ENCODE results near the gene SNX21.

Gene SNX21

DNA sequence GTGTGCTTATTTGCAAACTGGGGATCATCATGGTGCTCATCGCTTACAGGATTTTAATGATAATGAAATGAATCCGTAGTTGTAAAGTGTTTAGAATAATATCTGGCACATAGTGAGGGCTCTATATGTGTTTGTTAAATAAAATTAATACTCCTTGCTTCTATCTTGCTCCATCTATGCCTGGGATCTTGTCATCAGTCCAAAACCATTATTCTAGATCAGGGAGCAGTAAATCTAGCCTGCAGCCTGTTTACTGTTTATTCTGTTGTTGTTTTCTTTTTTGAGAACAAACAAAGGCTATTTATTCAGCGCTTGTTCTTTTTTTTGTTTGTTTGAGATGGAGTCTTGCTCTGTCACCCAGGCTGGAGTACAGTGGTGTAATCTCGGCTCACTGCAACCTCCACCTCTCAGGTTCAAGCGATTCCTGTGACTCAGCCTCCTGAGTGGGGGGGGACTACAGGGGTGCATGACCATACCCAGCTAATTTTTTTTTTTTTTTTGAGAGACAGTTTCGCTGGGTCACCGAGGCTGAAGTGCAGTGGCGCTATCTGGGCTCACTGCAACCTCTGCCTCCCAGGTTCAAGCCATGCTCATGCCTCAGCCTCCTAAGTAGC lies 15.5 kb downstream of the SNX21 start:
- H3K4me1 Mint-ChIP-seq (ENCODE audit: low read depth in 2 of 2), result peaks cover 0 to 9% of the 10 kb centered on the region in 2 donors
- H3K36me3 Mint-ChIP-seq (ENCODE audit: insufficient read depth), result peaks cover 55% of the 10 kb centered on the region
- DNase-seq (no peak), ATAC-seq (replicated peaks) (no peak)
- H3K9me3 Mint-ChIP-seq, result no peaks in the 10 kb centered on the region
- no peak overlapping the region for H3K4me3 Mint-ChIP-seq
- H3K27ac Mint-ChIP-seq, result no peak overlapping the region
- H3K27me3 Mint-ChIP-seq, result no peaks in the 10 kb centered on the region

DNA sequence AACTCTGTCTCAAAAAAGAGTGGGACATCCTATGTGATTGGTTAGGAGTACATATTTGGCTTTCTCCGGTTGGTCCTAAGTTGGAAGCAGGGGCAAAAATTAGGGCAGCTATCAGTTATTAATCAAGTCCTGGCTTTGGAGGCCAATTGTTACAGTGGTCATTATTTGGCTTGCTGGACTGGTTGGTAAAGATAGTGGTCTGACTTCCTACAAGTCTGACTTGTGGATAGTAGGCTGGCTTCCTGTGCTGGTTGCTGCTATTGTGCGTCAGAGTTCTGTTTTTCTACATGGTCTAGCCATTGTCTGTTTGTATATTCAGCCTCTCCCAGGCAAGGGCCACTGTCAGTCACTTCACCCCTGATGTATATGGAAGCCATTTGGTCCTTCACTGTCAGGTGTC lies 16.6 kb downstream of the SNX21 start:
- H3K9me3 Mint-ChIP-seq, result no peaks in the 10 kb centered on the region
- no peak overlapping the region for H3K27ac Mint-ChIP-seq
- no peaks in the 10 kb centered on the region for H3K27me3 Mint-ChIP-seq
- DNase-seq (no peak), ATAC-seq (replicated peaks) (no peak)
- peaks cover 49% of the 10 kb centered on the region for H3K36me3 Mint-ChIP-seq (ENCODE audit: insufficient read depth)
- peaks cover 4 to 9% of the 10 kb centered on the region in 2 donors for H3K4me1 Mint-ChIP-seq (ENCODE audit: low read depth in 2 of 2)
- no peak overlapping the region for H3K4me3 Mint-ChIP-seq

DNA sequence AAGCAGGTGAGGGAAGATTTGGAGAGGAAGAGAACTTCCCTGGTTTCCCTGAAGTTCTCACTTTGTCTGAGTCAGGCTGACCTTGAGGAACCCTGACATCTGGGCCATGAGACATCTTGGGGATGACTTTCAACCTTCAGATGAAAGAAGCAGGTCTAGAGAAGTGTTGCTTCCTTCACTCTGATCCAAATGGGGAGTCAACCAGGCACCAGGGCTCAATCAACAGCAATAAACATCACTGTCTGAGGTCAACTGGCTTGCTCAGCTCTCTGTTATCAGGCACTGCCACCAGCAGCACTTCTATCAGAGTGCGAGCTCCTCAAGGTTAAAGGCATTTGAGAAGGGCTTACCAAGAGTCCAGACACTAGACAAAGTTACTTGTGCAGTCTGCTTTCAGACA lies 17.3 kb downstream of the SNX21 start:
- no peak for ATAC-seq (replicated peaks)

DNA sequence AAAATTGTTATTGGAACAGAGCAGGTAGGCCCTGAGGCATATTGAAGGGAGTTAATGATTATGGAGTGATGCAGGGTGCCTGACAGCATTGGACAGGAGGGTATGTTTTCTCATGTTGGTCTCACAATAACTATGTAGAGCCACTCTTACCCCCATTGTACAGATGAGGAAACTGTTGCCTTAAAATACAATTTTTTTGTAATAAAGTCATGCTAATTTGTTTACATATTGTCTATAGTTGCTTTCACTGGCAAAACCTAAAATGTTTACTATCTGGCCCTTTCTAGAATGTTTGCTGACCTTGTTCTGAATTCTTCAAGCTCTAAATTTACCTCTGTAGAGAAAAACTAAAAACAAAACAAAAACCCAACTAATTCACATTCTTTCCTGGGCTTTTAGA lies 17.9 kb downstream of the SNX21 start:
- ATAC-seq (replicated peaks) (no peak), DNase-seq (no peak)
- Mint-ChIP-seq H3K4me3 (no peak overlapping the region), H3K36me3 (ENCODE audit: insufficient read depth) (peaks cover 42% of the 10 kb centered on the region), H3K27me3 (no peaks in the 10 kb centered on the region), H3K4me1 (ENCODE audit: low read depth in 2 of 2) (peaks cover 9 to 18% of the 10 kb centered on the region in 2 donors), H3K9me3 (no peaks in the 10 kb centered on the region), H3K27ac (no peak overlapping the region)

More for the DNA sequence above, 17.3 kb downstream of the SNX21 start:
- H3K27me3 Mint-ChIP-seq, result no peaks in the 10 kb centered on the region
- H3K4me3 Mint-ChIP-seq, result no peak overlapping the region
- DNase-seq, result no peak
- no peak overlapping the region for H3K27ac Mint-ChIP-seq
- H3K36me3 Mint-ChIP-seq (ENCODE audit: insufficient read depth), result peaks cover 44% of the 10 kb centered on the region
- H3K9me3 Mint-ChIP-seq, result no peaks in the 10 kb centered on the region
- peaks cover 5 to 12% of the 10 kb centered on the region in 2 donors for H3K4me1 Mint-ChIP-seq (ENCODE audit: low read depth in 2 of 2)

DNA sequence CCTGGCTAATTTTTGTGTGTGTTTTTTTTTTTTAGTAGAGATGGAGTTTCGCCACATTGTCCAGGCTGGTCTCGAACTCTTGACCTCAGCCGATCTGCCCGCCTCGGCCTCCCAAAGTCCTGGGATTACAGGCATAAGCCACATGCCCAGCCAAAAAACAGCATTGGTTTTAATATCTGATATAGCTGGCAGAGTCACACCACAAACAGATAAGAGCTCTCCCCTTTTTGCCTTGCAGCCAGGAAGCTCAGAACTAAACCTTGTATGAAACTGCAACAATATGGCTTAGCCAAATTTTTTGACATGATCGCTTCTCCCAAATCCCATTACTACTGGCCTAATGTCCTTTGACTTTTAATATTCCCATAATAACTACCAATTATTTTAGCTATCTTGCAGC lies 18.7 kb downstream of the SNX21 start:
- H3K27me3 Mint-ChIP-seq, result no peaks in the 10 kb centered on the region
- H3K4me3 Mint-ChIP-seq, result no peak overlapping the region
- DNase-seq (no peak), ATAC-seq (replicated peaks) (no peak)
- H3K4me1 Mint-ChIP-seq (ENCODE audit: low read depth in 2 of 2), result peaks cover 16 to 20% of the 10 kb centered on the region in 2 donors
- no peaks in the 10 kb centered on the region for H3K9me3 Mint-ChIP-seq
- peak overlapping the region; percentile 44 to 83 for H3K27ac Mint-ChIP-seq
- H3K36me3 Mint-ChIP-seq (ENCODE audit: insufficient read depth), result peaks cover 45% of the 10 kb centered on the region

DNA sequence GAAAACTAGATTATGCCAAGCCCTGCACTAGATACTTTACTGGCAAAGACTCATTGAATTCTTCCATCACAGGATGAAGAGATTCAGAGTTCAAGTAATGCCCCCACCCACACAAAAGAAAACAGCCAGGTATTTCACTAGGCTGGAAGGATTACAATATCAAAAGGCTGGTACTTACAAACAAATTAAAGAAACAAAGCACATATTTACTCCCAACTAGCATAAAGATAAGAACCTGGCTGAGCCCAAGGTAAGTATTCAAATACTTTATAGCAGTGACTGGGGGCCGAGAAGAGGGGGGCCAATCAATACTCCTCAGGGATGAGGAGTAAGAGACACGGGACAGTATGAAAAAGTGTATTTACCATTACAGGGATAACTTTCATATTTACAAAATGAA lies 19.9 kb downstream of the SNX21 start:
- H3K27ac Mint-ChIP-seq, result no peak overlapping the region
- H3K9me3 Mint-ChIP-seq, result no peaks in the 10 kb centered on the region
- no peak for ATAC-seq (replicated peaks)
- peaks cover 47% of the 10 kb centered on the region for H3K36me3 Mint-ChIP-seq (ENCODE audit: insufficient read depth)
- peaks cover 25 to 28% of the 10 kb centered on the region in 2 donors for H3K4me1 Mint-ChIP-seq (ENCODE audit: low read depth in 2 of 2)
- H3K27me3 Mint-ChIP-seq, result no peaks in the 10 kb centered on the region
- peak overlapping the region in 1 of 2 donors; percentile 46 for H3K4me3 Mint-ChIP-seq
- DNase-seq, result no peak

DNA sequence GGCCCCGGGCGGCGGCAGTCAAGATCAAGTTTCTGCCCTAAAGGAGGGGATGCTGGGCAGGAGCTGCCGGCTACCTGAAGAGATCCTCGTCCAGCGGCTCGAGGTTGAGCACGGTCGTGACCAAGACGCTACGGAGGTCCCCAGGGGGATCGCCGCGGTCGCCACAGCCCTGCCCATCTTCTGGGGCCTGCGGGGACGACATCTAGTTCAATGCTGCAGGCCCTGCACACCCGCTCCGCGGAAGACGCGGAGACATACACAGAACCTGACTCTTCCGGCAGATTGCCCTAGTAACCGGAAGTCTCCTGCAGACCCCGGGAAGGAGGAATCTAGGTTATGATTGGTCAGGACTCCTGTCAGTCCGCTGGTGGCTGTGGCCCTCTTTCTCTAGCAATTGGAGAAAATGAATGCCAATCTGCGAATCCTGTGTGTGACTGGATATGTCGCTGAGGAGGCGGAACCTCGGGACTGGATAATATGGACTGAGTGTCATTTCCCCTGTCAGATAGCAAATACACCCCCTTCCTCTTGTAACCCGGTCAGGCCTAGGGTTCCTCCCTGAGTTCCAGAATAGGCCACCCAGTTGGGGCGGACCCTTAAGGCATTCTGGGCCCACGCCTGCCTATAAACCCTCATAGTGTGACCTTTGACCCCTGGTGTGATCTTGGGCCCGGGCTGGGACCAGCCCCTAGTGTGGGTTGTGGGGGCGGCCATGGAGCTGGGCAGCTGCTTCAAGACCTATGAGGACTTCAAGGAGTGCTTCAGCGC lies 23.7 kb downstream of the SNX21 start, which contains the start of the genes ACOT8 and ZSWIM3:
Gene ACOT8, minus strand, starts transcription at position 279 of the 768 bp plus-strand sequence. Its CDS starts 77 bp downstream, at position 202.
Gene ZSWIM3, plus strand, starts transcription at position 501 of the 768 bp plus-strand sequence. Its CDS starts 212 bp downstream, at position 713.
- H3K27me3 Mint-ChIP-seq, result no peaks in the 10 kb centered on the region
- H3K27ac Mint-ChIP-seq, result peak within 1 kb of the TSS; percentile 96 to 97
- DNase-seq, result peak; percentile 94 to 96 (median 96)
- H3K36me3 Mint-ChIP-seq (ENCODE audit: insufficient read depth), result peaks cover 36% of the 10 kb centered on the region
- peaks cover 26 to 39% of the 10 kb centered on the region in 2 donors for H3K4me1 Mint-ChIP-seq (ENCODE audit: low read depth in 2 of 2)
- H3K4me3 Mint-ChIP-seq, result peak within 1 kb of the TSS; percentile 97 to 99
- ATAC-seq (replicated peaks), result peak; percentile 94
- no peaks in the 10 kb centered on the region for H3K9me3 Mint-ChIP-seq

DNA sequence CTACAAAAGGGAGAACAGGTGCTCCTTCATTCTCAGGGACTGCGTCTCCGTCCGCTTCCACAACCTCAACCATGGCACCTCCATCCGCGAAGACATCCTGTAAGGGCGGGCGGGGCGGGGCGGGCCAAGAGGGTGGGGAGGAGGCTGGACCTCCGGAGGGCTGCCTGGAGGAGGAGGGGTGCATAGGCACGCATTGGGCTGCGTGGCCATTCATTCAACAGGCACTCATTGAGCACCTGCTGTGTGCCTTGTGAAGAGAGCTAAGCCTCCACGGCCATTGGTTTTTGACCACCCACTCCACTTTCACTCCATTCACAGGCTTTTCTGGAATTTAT lies 24.2 kb downstream of the SNX21 start:
- peaks cover 34% of the 10 kb centered on the region for H3K36me3 Mint-ChIP-seq (ENCODE audit: insufficient read depth)
- H3K4me1 Mint-ChIP-seq (ENCODE audit: low read depth in 2 of 2), result peaks cover 26 to 39% of the 10 kb centered on the region in 2 donors
- no peaks in the 10 kb centered on the region for H3K27me3 Mint-ChIP-seq
- no peaks in the 10 kb centered on the region for H3K9me3 Mint-ChIP-seq
- peak; percentile 14 for ATAC-seq (replicated peaks)
- peak overlapping the region; percentile 97 to 99 for H3K4me3 Mint-ChIP-seq
- DNase-seq, result no peak
- H3K27ac Mint-ChIP-seq, result peak overlapping the region; percentile 96 to 97

DNA sequence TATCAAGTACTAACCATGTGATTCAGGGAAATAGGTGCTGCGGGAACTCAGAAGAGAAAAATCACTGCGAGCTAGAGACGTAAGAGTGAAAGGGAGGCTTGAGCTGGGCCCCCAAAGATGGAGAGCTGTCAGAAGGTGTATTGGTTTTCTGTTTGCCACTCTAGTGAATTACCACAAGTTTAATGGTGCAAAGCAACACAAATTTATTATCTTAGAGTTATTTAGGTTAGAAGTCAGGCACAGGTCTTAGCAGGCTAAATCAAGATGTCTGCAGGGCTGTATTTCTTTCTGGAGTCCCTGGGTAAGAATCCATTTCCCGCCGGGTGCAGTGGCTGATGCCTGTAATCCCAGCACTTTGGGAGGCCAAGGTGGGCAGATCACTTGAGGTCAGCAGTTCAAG lies 26.3 kb downstream of the SNX21 start:
- Mint-ChIP-seq H3K27me3 (no peaks in the 10 kb centered on the region), H3K9me3 (no peaks in the 10 kb centered on the region), H3K4me1 (ENCODE audit: low read depth in 2 of 2) (peaks cover 25 to 33% of the 10 kb centered on the region in 2 donors), H3K27ac (no peak overlapping the region), H3K4me3 (no peak overlapping the region), H3K36me3 (ENCODE audit: insufficient read depth) (peaks cover 23% of the 10 kb centered on the region)
- no peak for ATAC-seq (replicated peaks)
- no peak for DNase-seq

DNA sequence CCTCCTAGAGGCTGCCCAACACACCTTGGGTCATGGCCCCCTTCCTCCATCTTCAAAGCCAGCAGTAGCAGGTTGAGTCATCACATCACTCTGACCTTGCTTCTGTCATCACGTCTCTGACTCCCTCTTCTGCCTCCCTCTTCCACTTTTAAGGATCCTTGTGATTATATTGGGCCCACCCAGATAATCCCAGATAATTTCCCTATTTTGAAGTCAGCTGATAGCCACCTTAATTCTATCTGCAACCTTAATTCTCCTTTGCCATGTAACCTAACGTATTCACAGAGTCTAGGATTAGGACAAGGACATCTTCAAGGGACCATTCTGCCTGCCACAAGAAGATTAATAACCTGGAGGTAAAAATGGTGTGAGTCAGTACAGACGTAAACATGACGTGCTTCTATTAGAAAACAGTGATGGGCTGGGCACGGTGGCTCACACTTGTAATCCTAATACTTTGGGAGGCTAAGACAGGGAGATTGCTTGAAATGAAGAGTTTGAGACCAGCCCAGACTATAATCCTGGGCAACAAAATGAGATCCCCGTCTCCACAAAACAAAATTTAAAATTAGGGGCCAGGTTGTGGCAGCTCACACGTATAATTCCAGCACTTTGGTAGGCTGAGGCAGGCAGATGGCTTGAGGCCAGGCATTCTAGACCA lies 27.1 kb downstream of the SNX21 start:
- Mint-ChIP-seq H3K27me3 (no peaks in the 10 kb centered on the region), H3K9me3 (no peaks in the 10 kb centered on the region), H3K27ac (no peak overlapping the region), H3K36me3 (ENCODE audit: insufficient read depth) (peaks cover 23% of the 10 kb centered on the region), H3K4me1 (ENCODE audit: low read depth in 2 of 2) (peaks cover 23 to 28% of the 10 kb centered on the region in 2 donors), H3K4me3 (no peak overlapping the region)
- DNase-seq, result no peak
- no peak for ATAC-seq (replicated peaks)

DNA sequence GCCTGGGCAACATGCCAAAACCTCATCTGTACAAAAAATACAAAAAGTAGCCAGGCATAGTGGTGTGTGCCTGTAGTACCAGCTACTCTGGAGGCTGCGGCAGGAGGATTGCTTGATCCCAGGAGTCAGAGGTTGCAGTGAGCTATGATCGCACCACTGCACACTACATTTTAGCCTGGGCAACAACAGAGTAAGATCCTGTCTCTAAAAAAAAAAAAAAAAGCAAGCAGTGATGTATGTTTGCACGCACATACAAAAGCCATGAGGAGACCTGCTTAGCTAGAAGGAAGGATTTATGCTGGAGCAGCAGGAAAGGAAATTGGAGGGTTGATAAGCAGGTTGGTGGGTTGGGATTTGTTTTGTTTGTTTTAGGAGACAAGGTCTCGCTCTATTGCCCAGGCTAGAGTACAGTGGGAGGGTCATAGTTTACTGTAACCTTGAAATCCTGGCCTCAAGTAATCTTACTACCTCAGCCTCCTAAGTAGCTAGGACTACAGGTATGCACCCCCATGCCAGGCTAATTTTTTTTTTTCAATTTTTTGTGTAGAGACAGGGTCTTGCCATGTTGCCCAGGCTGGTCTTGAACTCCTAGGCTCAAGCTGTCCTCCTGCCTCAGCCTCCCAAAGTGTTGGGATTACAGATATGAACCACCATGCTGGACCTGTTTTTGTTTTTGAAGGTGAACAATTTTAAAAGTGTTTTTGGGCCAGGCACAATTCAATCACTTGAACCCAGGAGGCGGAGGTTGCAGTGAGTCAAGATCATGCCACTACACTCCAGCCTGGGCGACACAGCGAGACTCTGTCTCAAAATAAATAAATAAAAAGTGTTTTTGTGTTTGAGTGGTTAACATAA lies 27.8 kb downstream of the SNX21 start:
- H3K36me3 Mint-ChIP-seq (ENCODE audit: insufficient read depth), result peaks cover 23% of the 10 kb centered on the region
- H3K4me1 Mint-ChIP-seq (ENCODE audit: low read depth in 2 of 2), result peaks cover 18 to 22% of the 10 kb centered on the region in 2 donors
- DNase-seq (no peak), ATAC-seq (replicated peaks) (no peak)
- H3K9me3 Mint-ChIP-seq, result no peaks in the 10 kb centered on the region
- no peak overlapping the region for H3K4me3 Mint-ChIP-seq
- no peak overlapping the region for H3K27ac Mint-ChIP-seq
- no peaks in the 10 kb centered on the region for H3K27me3 Mint-ChIP-seq

DNA sequence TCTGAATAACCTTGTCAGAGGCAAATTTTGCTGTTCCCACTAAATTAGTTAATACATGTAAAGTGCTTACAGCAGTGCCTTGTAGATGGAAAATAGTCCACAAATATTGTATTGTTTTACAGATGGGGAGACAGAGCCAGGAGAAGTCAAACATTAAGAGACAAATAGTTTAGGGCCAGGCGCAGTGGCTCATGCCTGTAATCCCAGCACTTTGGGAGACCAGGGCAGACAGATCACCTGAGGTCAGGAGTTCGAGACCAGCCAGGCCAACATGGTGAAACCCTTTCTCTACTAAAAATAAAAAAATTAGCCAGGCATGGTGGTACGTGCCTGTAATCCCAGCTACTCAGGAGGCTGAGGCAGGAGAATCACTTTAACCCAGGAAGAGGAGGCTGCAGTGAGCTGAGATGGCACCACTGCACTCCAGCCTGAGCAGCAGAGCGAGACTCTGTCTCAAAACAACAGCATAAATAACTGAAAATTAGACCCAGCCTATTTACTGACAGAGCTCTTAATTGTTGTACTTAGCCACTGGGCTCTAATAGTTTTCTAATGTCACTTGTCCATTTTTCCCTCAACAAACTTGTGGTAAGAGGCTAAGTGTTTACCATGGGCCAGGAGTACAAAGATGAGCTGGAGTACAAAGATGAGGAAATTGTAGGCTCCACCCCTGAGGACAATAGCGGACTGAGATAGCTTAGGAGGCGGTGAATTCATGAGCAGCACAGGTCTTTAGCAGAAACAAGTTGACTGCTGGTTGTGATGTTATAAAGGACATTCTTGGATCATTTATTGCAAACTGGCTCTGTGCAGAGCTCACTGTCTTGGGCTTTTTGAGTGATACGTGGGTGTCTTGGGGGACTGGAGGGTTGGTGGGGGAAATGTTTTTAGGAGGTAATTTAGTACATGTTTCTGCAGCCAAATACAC lies 30.2 kb downstream of the SNX21 start:
- DNase-seq (no peak), ATAC-seq (replicated peaks) (no peak)
- no peaks in the 10 kb centered on the region for H3K27me3 Mint-ChIP-seq
- H3K4me1 Mint-ChIP-seq (ENCODE audit: low read depth in 2 of 2), result peaks cover 2 to 8% of the 10 kb centered on the region in 2 donors
- no peak overlapping the region for H3K4me3 Mint-ChIP-seq
- H3K27ac Mint-ChIP-seq, result peak overlapping the region in 1 of 2 donors; percentile 23
- no peaks in the 10 kb centered on the region for H3K9me3 Mint-ChIP-seq
- H3K36me3 Mint-ChIP-seq (ENCODE audit: insufficient read depth), result peaks cover 8% of the 10 kb centered on the region
